Sigmoid colon (tissue), 4 donors: Measurements from ENCODE around the gene CDH7.

ENCODE experiments used
- CTCF ChIP-seq, 4 experiments: fragments of 450-650 bp in 3 of 4; fragments of 200-600 bp in 1 of 4; IDR thresholded peaks; one replicate each; pipeline ENCODE4 v1.5.1; 2016 to 2019; ENCODE audit warnings: antibody characterized with exemption in 4 of 4, mild to moderate bottlenecking in 3 of 4, moderate library complexity in 2 of 4
- POLR2AphosphoS5 ChIP-seq, 4 donors: sonication (generic); formaldehyde crosslinking; IDR thresholded peaks; one replicate each; pipeline ENCODE4 v1.6.1; 2017; ENCODE audit warnings: antibody characterized with exemption in 4 of 4

GRCh38 chr18:65924904-65925303 lies 174.1 kb downstream of the CDH7 start:
- TF ChIP-seq POLR2AphosphoS5 (IDR thresholded peaks at IDR 0.05) (no peak), CTCF (IDR thresholded peaks at IDR 0.05) (no peak)
